GM21390 (cell line): Measurements from ENCODE around the gene TTLL11.
A peak's percentile ranks its signal among the peaks of the same experiment; 100 is the strongest.

Experiments
- ATAC-seq: cut with Tn5 transposase; IDR thresholded peaks from one replicate; pipeline ENCODE4 v1.9.1; 2021; ENCODE audit not compliant: unreplicated experiment

TTLL11 gene

DNA sequence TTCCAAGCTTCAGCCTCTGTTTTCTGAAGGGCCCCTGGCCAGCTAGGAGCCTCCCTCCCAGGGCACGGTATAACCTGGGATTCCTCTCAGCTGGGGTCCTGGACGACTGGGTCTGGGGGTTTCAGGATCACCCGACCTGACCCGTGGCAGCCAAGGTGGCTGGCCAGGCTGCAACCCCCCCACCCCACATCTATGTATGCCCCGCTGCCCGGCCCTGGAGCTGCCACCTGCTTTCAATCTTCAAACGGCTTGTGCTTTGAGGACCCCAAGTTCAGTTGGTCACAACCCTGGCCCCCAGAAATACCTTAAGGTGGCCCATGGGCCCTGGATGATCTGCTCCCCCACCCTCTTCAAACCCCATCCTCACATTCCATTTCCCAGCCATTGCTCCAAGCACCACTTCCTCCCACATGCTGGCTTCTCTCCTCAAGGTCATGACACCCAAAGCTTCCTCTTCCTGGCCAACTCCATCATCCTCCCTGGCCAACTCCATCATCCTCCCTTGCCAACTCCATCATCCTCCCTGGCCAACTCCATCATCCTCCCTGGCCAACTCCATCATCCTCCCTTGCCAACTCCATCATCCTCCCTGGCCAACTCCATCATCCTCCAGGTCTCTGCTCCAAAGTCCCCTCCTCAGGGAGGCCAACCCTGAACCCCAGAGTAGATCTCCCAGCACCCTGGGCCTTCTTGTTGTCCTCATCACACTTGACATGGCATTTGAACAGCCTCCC, 17.2 kb upstream of the TTLL11 start:
- ATAC-seq: no peak

DNA sequence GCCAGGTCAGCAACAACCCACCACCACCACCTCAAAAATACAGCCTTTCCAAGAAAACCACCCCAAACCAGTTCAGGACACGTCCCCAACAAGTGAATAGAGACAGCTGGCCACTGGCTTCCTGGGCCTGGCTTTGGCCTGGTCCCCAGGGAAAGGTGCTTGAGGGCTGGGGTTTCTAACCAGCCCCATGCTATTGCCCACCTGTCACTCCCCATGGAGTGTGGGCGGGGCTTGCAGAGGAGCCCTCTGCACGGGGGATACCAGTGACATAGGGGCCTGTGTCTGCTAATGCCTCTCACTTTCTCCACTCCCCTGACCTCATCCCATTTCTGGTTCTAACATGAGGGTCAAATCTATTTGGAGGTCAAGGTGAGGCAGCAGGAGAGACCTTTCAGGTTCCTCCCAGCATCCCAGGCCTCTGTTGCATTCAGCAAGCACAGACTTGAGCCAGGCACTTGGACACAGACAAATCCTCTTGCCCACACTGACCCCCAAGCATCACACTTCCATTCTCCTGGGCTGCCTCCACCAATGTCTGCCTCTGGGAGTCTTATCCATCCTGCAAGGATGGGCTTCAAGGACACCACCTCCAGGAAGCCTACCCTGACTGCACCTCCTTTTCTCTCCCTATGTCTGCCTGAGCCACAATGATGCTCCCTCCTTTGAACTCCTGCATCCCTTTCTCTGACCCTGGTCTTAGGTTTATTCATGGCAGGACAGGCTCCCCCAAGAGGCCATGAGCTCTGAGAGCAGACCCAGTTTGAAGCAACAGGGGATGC, 16.1 kb upstream of the TTLL11 start:
- ATAC-seq: no peak

- no peak for ATAC-seq
Observed at GRCh38 chr9:122107291-122107805, 14.2 kb upstream of the TTLL11 start.

DNA sequence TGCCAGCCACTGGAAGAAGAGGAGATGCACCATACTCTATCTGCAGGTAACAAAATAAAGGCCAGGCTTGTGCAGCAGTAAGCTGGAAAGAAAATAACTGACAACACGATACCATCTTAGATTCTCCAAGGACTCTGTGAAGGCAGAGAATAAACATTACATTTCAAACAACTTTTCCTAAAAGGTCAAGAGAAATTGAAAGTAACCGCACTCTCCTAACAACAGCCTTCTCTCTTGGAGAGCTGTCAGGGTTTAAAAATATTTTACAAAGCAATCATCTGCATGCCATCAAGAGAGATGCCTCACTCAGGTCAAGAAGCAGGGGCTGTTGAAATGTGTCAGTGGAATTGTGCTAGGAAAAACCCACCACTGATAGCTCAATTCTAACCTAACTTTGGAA, 13.5 kb upstream of the TTLL11 start:
- ATAC-seq: no peak

DNA sequence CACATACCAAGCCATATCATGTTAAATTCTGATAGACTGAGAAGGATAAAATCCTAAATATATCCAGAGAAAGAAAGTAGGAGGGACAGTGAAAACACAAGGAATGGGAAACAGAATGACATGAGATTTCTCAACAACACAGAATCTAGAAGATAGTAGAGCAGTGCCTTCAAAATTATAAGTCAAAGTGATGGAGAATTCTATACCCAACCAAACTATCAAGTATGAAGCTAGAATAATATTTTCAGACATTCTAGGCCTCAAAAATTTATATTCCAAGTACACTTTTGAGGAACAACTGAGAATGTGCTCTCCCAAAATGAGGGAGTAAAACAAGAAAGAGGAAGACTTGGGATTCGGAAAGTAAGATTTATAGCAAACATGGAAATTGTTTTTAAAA, 10.9 kb upstream of the TTLL11 start:
- no peak for ATAC-seq

DNA sequence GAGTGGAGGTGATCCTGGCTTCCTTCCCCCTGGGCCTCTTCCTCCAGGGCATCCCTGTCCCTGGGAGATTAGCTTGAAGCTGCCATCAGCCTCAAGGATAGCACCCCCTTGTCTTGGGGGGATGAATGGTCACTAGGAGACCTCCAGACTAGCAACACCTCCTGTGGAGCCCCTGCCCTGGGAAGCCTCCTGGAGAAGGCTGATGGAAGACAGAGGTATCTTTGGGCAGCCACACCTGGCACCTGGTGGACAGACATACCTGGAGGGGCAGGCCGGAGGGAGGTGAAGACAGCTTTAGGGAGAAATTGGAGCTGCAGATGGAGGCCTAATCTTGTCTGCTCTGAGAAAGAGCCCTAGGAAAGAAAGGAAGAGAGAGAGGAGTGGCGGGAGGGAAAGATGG, 9.0 kb upstream of the TTLL11 start:
- ATAC-seq: no peak

GRCh38 chr9:122100756-122101155, 7.6 kb upstream of the TTLL11 start:
- ATAC-seq: no peak

DNA sequence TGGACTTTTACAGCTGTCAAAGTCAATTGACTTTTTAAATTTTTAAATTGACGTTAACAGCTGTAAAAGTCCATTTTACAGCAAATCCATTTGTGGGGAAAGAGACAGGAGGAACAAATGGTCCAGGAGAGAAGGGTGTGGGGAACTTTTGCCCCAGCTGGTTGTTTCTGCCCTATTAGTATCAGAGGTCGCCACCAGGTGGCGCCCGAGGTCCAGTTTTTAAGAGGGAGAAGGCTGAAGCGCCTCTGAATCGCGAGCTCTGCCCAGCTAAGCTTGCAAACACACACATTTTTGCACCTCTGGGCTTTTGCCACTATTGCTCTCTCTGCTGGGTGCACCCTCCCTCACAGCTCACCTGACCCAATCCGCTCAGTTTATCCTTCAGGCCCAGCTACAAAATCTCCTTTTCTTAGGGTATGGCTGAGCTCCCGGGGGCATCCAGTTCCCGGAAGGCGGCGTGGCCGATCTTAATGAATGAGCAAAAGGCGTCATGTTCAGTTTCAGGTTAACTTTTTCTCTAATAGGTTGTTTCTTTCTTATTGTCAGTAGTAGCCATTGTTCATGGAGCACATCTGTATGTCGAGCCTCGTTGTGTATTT, 6.3 kb upstream of the TTLL11 start:
- peak; percentile 79 for ATAC-seq

DNA sequence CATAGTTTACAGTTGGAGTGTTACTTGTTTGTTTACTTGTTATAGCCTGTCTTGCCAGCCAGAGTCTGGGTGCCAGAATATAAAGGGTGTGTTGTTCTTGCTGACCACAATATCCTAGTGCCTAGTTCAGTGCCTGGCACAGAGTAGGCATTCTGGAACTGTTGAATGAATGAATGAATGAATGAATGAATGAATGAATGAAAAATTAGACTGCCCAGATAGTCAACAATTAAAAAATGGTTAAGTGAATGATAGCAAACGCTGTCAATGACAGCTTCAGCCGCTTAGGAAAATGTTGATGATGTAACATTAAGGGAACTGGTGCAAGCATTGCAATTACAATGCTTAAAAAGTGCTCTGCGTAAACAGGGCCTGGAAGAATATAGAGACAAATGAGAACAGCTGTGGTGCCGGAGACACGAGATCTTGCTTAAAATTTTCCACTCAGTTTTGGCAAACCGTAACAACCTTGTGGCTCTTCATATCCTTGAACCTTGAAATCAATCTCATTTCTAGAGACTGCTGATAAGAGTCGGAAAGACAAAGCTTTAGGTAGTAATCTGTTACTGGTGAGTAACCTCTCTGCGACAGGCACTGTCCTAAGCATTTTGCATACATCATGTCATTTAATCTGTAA, 4.7 kb upstream of the TTLL11 start:
- ATAC-seq: no peak

DNA sequence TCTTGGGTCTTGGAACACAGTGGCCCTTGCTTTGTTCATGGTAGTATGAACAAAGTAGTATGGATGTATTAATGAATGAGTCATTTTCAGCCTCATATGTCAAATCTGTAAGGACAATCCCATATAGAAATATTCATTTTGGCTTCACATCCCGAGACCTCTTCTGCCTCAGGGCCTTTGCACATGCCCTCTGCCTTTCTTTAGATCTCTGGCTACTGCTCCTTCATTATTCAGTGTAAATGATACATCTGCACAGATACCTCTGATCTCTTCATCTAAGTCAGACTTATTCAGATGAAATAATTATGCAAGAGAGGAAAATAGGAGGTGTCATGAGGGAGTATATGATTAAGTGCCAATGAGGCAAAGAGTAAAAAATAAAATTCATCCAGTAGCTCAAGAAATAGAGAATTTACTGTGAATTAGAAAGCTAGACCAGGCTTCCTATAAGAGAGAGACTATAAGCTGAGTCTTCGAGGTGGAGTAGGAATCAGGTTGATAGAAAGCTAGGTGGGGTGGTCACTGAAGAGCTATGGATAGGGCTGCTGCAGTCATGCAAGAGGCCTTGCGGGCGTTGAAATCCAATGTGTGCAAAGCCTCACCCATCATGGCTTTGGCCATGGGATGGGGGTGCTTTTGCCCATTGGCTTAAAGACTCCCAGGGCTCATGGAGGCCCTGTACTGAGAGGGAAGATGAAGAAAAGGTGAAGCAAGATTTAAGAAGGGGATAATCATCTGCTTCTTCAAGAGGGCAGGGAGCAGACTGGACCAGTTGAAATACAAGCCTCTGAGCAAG, 3.7 kb upstream of the TTLL11 start:
- no peak for ATAC-seq

DNA sequence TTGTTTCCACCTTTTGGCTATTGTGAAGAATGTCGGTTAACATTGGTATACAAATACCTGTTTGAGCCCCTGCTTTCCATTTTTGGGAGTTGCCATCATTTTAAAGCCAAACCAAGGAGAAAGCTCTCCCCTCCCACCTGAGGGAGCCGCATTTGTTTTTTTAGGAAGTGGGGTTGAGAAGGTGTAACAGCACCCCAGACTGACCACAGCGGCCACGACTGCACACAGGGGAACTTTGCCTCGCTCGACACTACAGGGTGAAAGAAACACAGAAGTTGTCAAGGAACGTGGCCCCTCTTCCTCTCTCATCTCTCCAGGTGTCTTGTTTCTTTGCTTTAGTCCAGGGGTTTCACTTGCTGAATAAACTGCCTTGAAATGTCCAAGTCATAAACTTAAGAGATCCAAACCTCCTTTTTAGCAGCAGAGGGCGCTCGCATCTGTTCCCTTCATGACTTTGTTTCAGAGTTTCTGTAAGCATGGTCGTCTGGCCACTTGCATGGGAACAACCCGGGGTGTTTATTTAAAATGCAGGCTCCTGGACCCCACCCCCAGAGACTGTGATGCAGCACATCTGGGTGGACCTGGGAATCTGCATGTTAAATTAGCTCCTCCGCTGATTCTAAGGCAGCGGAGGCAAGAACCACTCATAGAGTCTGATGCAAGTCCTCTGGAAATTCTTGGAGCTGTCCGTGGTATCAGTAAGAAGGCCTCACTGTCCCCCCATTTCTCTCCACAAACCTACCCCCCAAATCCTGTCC, 2.1 kb upstream of the TTLL11 start:
- ATAC-seq: no peak

DNA sequence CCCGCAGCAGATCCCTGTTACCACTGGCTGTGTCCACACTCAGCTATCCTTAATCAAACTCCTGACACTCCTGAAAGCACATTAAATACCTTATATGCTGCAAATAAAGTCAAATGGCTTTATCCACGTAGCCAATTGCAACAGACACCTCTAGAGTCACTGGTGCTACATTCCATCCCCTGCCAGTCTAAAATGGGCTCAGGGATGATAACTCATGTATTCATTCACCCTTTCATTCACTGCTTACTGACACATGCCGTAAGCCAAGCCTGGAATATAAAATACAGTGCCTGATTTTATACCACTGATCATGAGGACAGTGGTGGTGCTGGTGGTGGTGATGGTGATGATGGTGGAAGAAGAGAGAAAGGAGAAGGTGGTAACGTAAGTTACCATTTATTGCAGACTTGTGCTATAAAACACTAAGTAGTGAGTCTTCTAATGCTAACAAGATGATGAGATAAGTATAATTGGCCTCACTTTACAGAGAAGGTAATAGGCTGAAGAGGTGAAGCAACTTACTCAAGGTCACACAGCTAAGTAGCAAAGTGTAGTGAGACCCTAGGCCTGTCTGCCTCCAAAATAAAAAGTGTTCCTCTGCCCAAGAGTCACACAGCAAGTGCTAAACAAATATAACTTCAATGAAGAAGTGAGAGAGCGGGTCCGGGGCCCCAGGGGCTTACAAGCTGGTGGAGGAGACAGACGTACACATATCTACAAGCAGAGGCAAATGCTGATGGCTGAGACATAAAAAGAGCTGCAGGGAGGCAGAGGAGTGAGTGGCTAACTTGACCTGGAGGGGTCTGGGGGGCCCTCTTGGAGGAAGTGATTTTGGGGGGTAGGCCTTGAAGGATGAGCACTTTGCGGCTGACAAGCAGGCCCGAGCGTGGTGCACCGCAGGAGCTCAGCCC, 1.2 kb downstream of the TTLL11 start:
- ATAC-seq: no peak

- ATAC-seq: no peak
Observed at GRCh38 chr9:122090981-122091380, 2.1 kb downstream of the TTLL11 start.

- no peak for ATAC-seq
Observed at GRCh38 chr9:122090287-122090883, 2.7 kb downstream of the TTLL11 start.

DNA sequence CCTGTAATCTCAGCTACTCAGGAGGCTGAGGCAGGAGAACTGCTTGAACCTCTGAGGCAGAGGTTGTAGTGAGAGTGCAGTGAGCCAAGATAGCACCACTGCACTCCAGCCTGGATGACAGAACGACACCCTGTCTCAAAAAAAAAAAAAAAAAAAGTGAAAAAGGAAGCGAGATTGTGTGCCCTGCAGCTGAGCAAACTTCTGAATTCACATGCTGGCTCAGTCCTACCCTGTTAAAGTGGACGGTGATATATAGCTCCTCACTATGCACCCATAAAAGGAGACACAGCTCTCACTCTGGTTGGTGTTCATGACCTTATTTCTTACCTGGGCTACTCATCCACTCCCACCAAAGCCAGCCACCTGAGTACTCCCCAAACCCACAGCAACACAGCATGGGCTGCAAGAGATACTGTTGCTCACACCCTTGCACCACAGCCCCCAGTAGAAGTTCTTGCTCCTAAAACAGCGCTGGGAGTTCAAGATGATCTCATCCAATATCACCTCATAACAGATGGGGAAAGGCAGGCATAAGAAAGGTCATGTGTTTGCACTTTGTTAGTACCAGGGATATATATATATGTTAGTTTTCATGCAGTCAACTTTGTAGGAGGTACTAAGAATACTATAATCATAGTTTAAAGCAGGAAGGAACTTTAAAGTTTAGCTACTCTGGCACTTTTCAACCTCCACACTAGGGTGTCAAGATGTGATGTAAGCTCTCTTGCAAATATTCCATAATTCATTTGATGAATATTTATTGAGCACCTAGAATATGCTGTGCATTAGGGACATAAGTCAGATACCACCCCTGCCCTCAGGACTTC, 4.0 kb downstream of the TTLL11 start:
- no peak for ATAC-seq

GRCh38 chr9:122087406-122088200, 5.5 kb downstream of the TTLL11 start:
- no peak for ATAC-seq

DNA sequence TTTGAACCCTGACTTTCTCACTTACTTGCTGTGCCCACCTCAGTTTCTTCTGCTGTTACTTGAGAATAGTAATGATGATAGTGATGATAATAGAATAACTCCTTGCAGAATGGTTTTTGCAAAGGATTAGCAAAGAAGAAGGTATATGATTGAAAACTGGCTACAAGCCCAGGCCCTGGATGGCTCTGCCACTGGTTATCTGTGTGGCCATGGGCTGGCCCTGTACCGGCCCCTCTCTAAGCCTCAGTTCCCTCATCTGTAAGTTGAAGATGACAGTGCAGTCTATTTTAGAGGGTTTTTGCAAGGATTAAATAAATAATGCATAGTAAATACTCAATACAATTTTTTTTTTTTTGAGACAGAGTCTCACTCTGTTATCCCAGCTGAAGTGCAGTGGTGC, 6.2 kb downstream of the TTLL11 start:
- no peak for ATAC-seq
